Activated CD4-positive, alpha-beta T cell treated with anti-CD3 and anti-CD28 coated beads, Interleukin-2, amount 10 ng/mL, durations not matched to agents 24 days and 14 days (primary cell): ENCODE results near the gene RYR3. TPM values are rescaled to one million over a fixed set of nuclear protein-coding genes. Genes with fewer than 3 reads are reported as not detected.

Experiments
- DNase-seq: peaks from one replicate; pipeline ENCODE4 v3.0.0; 2022
- H3K27ac Mint-ChIP-seq: one replicate; pipeline ENCODE4 v1.8.0; 2022; ENCODE audit warnings: mild to moderate bottlenecking, mixed read lengths
- H3K27me3 Mint-ChIP-seq: one replicate; pipeline ENCODE4 v1.8.0; 2022; ENCODE audit warnings: mixed read lengths
- H3K36me3 Mint-ChIP-seq: one replicate; pipeline ENCODE4 v1.8.0; 2022; ENCODE audit warnings: low read depth, mild to moderate bottlenecking, mixed read lengths
- H3K4me1 Mint-ChIP-seq: one replicate; pipeline ENCODE4 v1.8.0; 2021; ENCODE audit warnings: mixed read lengths
- H3K4me3 Mint-ChIP-seq: one replicate; pipeline ENCODE4 v1.8.0; 2022; ENCODE audit warnings: mild to moderate bottlenecking, moderate library complexity, mixed read lengths
- H3K9me3 Mint-ChIP-seq: one replicate; pipeline ENCODE4 v1.8.0; 2021; ENCODE audit warnings: mixed read lengths
- intact Hi-C: fragments of 100-400 bp; cut with micrococcal nuclease; formaldehyde crosslinking; loops from one replicate; pipeline ENCODE4 v1.15.1; 2023
- total RNA-seq: library from RNA; stranded (reverse); gene quantifications from 2 replicates; pipeline ENCODE4 v1.2.3, GENCODE V29; 2022

RYR3 gene
- total RNA-seq, 1 donor from 2014 or later: not detected

DNA sequence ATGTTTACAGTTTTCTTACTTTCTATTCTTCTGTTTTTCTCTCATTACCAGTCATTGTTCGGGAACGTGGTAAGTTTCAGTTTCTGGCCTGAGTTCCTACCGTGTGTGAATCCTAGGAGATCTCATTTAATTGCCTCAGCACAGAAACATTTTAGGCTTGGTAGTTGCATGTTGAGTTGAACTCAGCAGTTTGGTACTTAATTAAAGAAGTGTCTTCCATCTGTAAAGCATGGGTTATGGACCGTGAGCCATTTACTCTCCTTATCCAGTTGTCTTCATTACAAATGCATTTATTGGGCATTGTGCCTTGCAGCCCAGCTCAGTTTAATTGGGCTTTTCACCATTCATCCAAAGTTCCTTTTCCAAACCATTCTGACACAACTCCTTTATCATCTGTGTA is 515.4 kb downstream of the RYR3 start:
- H3K27ac Mint-ChIP-seq: no peak overlapping the region

DNA sequence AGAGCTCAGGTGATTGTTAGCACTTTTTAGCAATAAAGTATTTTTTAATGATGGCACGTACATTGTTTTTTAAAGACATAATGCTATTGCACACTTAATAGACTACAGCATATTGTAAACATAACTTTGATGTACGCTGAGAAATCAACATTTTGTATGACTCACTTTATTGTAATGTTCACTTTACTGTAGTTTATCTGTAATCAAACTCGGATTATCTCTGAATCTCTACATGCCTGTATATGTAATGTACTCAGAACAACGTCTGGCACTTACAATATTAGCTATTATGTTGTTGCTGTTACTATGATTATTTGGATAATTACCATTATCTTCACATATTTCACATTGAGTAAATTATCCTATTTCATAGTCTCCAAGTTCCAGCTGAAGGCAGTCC is 519.6 kb downstream of the RYR3 start:
- Mint-ChIP-seq H3K27me3 (peaks cover 2% of the 10 kb centered on the region), H3K4me3 (no peak overlapping the region), H3K36me3 (no peaks in the 10 kb centered on the region), H3K9me3 (no peaks in the 10 kb centered on the region), H3K4me1 (no peaks in the 10 kb centered on the region), H3K27ac (no peak overlapping the region)
- DNase-seq: no peak
- intact Hi-C loops: no loop called here

More for the DNA sequence above, 515.4 kb downstream of the RYR3 start:
- DNase-seq: no peak
- no peaks in the 10 kb centered on the region for H3K36me3 Mint-ChIP-seq
- intact Hi-C loops: no loop called here
- no peak overlapping the region for H3K4me3 Mint-ChIP-seq
- no peaks in the 10 kb centered on the region for H3K9me3 Mint-ChIP-seq
- no peaks in the 10 kb centered on the region for H3K4me1 Mint-ChIP-seq
- peaks cover 8% of the 10 kb centered on the region for H3K27me3 Mint-ChIP-seq

DNA sequence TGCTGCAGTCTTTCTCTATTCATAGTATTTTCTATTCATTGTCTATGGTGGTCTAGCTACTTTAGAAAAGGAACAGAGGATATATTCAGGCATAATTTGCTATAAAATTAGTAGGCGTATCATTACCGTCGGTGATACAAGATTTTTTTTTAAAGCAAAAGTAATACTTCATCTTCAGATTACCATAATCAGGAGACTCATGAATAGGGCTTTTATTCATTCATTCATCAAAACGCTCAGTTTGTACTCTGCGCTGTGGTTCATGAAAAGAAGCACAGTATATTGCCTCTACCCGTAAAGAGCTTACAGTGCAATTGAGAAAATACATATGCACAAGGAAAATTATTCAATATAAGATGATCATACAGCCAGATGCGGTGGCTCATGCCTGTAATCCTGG is 520.9 kb downstream of the RYR3 start:
- intact Hi-C loops: no loop called here
- Mint-ChIP-seq H3K27ac (no peak overlapping the region), H3K36me3 (no peaks in the 10 kb centered on the region), H3K4me1 (no peaks in the 10 kb centered on the region), H3K9me3 (no peaks in the 10 kb centered on the region), H3K27me3 (peaks cover 2% of the 10 kb centered on the region), H3K4me3 (no peak overlapping the region)
- DNase-seq: no peak

DNA sequence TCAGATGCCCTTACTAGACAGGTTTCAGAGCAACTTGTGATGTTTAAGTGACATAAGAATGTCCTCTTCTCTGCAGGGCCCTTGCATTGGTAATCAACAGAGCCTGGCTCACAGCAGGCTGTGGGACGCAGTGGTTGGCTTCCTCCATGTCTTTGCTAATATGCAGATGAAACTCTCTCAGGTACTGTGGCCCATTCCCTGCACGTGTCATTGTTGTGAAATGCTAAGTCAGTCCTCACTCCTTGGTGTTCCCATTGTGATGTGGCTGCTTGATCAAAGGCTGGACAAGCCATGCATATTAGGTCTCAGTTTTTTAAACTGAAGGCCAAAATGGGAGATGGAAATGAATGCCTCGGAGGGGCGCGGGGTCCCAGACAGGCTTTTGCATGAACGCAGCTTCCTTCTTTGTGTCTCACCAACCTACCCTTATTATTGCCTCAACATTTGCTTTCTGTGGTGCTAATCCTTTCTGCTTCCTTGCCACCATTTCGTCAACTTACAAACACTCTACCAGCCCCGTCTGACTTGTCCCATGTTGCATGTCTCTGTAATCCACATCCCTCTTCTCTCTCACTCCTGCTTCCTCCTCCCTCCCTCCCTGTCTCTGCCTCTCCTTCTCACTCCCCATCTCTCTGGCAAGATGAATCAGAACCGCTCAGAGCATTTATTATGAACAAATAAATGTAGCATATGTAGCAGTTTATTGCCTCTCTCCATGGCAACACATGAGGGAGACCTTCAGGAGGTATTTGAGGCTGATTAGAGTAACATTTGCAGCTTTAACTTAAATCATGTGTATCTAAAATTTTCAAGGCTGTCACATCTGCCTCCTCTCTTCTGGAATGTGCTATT is 524.4 kb downstream of the RYR3 start:
- no peak overlapping the region for H3K27ac Mint-ChIP-seq
- no peak overlapping the region for H3K4me3 Mint-ChIP-seq

DNA sequence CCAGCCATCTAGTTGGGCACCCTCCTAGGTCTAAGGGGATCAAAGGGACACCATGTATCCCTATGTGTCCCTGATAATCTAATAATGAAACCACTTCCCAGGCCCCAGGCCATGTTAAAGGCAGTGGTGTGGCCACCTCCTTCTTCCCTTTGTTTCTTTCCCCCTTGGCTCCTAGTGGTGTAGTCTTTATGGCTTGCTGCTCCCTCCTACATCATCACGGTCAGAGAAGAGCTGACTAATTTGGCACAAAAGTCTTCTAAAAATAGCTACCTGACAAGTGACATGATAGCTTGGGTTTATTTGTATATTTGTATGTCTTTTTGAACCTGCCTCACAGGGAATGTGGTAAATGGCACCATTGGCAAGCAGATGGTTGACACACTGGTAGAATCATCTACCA is 526.5 kb downstream of the RYR3 start:
- Mint-ChIP-seq H3K36me3 (no peaks in the 10 kb centered on the region), H3K27ac (no peak overlapping the region), H3K4me3 (no peak overlapping the region), H3K4me1 (no peaks in the 10 kb centered on the region), H3K27me3 (no peaks in the 10 kb centered on the region), H3K9me3 (no peaks in the 10 kb centered on the region)
- intact Hi-C loops: no loop called here
- DNase-seq: no peak

More for the DNA sequence above, 524.4 kb downstream of the RYR3 start:
- DNase-seq: no peak
- intact Hi-C loops: no loop called here
- Mint-ChIP-seq H3K9me3 (no peaks in the 10 kb centered on the region), H3K4me1 (no peaks in the 10 kb centered on the region), H3K36me3 (no peaks in the 10 kb centered on the region), H3K27me3 (peaks cover 2% of the 10 kb centered on the region)

DNA sequence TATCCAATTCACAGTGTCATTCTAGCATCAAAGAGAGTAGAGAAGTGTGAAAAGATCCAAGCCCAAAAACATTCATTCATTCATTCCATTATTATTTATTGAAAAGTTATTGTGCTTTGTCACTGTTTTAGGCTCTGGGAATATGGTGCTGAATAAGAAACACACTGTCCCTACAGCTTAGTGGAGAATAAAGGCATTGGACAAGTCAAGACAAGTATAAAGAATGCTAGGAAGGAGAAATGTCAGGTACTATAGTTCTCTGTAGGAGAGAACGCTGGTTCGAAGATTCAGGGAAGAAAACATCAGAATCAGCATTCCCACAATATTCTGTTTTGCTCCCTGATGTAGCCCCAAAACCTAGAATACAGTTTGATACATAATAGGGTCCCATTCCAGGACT is 528.8 kb downstream of the RYR3 start:
- Mint-ChIP-seq H3K27ac (no peak overlapping the region), H3K4me1 (no peaks in the 10 kb centered on the region), H3K36me3 (no peaks in the 10 kb centered on the region), H3K9me3 (no peaks in the 10 kb centered on the region), H3K27me3 (no peaks in the 10 kb centered on the region), H3K4me3 (no peak overlapping the region)
- intact Hi-C loops: no loop called here
- DNase-seq: no peak

DNA sequence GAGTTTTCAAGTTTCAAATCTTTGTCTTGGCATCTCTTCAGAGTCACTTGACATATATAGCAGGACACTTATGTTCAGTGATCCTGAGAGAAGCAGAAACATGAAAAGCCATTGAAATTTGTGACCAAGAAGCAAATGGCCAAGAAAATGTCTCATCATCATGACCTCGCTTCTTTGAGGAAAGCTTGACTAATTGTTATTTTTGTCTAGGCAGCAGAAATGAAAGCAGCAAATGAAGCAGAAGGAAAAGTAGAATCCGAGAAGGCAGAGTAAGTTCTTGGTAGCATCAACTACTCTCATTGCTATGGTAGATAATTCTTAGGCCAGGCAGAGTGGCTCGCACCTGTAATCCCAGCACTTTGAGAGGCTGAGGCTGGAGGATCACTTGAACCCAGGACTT is 529.8 kb downstream of the RYR3 start:
- Mint-ChIP-seq H3K27me3 (no peaks in the 10 kb centered on the region), H3K4me1 (no peaks in the 10 kb centered on the region), H3K36me3 (no peaks in the 10 kb centered on the region), H3K9me3 (no peaks in the 10 kb centered on the region), H3K4me3 (no peak overlapping the region), H3K27ac (no peak overlapping the region)
- DNase-seq: no peak
- intact Hi-C loops: no loop called here

DNA sequence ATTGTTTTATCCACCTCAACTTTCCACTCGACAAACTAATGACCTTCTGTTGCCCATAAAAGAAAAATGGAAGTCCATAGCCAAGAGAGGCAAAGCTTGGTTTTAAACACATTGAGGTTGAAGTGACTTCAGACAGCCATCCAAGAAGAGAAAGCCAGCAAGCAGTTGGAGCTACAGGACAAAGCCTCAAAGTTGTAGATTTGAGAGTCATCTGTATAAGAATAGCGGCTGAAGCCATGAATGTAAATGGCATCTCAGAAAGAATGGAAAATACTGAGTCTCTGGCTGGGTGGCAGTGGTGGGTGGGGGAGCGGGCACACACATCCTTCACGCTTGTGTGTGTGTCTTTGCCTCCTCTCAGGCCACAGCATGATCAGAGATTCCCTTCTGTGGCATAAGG is 533.4 kb downstream of the RYR3 start:
- no peaks in the 10 kb centered on the region for H3K9me3 Mint-ChIP-seq
- H3K4me3 Mint-ChIP-seq: no peak overlapping the region
- no peaks in the 10 kb centered on the region for H3K27me3 Mint-ChIP-seq
- no peak for DNase-seq
- no peaks in the 10 kb centered on the region for H3K36me3 Mint-ChIP-seq
- H3K27ac Mint-ChIP-seq: no peak overlapping the region
- no peaks in the 10 kb centered on the region for H3K4me1 Mint-ChIP-seq
- intact Hi-C loops: no loop called here

DNA sequence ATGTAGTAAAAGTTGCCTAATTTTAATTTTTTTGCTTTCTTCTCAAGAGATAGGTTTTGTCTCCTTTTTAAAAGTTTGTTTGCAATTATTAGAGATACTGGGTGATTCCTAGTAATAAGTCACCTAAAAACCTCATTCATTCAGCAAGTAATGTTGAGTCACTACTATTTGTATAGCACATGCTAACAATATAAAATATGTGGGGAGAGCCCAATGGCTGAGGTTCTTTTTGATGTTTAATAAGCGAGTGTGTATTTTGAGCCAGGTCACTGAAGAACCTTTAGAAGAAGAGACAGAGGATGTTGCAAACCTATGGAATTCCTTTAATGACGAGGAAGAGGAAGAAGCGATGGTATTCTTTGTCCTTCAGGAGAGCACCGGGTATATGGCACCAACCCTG is 533.8 kb downstream of the RYR3 start:
- Mint-ChIP-seq H3K4me1 (no peaks in the 10 kb centered on the region), H3K9me3 (no peaks in the 10 kb centered on the region), H3K27me3 (no peaks in the 10 kb centered on the region), H3K27ac (no peak overlapping the region), H3K36me3 (no peaks in the 10 kb centered on the region), H3K4me3 (no peak overlapping the region)
- intact Hi-C loops: no loop called here
- DNase-seq: no peak

DNA sequence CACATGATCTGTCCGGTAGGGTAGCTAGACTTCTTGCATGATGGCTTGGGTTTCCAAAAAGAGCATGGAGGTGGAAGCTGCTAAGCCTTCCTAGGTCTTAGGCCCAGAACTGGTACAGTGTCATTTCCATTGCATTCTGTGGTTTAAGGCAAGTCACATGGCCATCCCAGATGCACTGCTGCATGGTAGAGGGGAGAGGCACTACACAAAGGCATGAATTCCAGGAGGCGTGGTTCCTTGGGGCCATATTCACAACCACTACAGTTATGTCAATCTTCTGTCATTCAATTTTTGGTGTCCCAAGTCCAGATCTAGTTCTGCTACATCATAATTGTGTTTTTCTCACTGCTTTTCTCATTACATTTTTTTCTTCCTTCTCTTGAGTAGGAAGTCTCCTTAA is 535.4 kb downstream of the RYR3 start:
- no peaks in the 10 kb centered on the region for H3K36me3 Mint-ChIP-seq
- no peaks in the 10 kb centered on the region for H3K9me3 Mint-ChIP-seq

DNA sequence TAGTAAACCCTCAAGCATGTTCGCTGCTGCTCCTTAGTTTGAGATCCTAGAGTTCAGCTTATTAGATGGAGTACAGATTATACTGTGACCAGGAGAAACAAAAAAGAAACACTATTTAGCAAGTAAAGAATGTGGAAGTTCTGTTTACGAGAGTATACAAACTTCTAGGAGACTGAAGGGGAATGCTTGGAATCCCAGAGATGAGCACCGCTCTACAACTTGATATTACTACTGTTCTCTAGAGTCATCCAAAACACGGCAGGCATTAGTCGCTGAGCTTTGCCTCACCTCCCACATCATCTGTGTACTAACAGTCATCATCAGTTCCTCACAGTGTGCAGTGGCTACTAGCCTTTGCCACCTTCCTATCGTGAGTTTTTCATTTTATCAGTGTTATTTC is 536.1 kb downstream of the RYR3 start:
- intact Hi-C loops: no loop called here
- H3K9me3 Mint-ChIP-seq: no peaks in the 10 kb centered on the region
- H3K4me3 Mint-ChIP-seq: no peak overlapping the region
- H3K27me3 Mint-ChIP-seq: peaks cover 2% of the 10 kb centered on the region
- H3K4me1 Mint-ChIP-seq: no peaks in the 10 kb centered on the region
- H3K27ac Mint-ChIP-seq: no peak overlapping the region
- DNase-seq: no peak
- no peaks in the 10 kb centered on the region for H3K36me3 Mint-ChIP-seq

More for the DNA sequence above, 535.4 kb downstream of the RYR3 start:
- Mint-ChIP-seq H3K27ac (no peak overlapping the region), H3K4me3 (no peak overlapping the region), H3K27me3 (no peaks in the 10 kb centered on the region), H3K4me1 (no peaks in the 10 kb centered on the region)
- intact Hi-C loops: no loop called here
- no peak for DNase-seq

DNA sequence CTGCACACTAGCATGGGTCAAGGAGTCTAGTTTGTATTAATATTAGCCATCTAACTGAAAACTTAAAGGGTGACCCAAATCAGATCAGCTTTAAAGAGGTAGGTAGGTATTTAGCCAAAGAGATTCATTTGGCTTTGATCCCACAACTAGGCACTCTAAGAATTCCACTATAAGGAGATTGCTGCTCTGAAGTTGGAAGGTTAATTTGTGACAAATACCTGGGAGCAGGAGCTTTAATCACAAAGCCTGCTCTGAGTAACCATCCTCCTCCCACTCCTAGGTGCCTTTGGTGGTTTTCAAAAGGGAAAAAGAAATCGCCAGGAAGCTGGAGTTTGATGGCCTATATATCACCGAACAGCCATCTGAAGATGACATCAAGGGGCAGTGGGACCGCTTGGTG is 537.2 kb downstream of the RYR3 start:
- H3K27me3 Mint-ChIP-seq: peaks cover 2% of the 10 kb centered on the region
- intact Hi-C loops: no loop called here

DNA sequence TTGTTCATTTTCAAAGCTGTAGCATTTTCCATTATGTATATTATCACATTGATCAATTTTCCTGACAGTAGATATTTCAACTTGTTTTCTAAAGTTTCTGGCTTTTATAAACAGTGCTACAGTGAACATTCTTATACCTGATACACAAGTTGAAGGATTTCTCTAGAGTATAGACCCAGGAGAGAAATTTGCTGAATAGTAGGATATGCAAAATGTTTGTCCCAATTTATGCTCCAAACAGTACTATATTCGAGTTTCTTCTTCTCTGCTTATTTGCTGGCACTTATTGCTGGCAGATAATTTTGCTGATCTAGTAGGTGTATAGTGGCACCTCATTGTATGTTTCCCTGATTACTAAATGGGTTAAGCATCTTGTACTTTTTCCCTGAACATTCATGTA is 540.3 kb downstream of the RYR3 start:
- Mint-ChIP-seq H3K4me3 (no peak overlapping the region), H3K9me3 (no peaks in the 10 kb centered on the region), H3K27me3 (peaks cover 2% of the 10 kb centered on the region), H3K27ac (no peak overlapping the region), H3K36me3 (no peaks in the 10 kb centered on the region), H3K4me1 (no peaks in the 10 kb centered on the region)
- intact Hi-C loops: no loop called here
- no peak for DNase-seq

More for the DNA sequence above, 537.2 kb downstream of the RYR3 start:
- Mint-ChIP-seq H3K36me3 (no peaks in the 10 kb centered on the region), H3K4me3 (no peak overlapping the region), H3K27ac (no peak overlapping the region), H3K9me3 (no peaks in the 10 kb centered on the region), H3K4me1 (no peaks in the 10 kb centered on the region)
- no peak for DNase-seq

DNA sequence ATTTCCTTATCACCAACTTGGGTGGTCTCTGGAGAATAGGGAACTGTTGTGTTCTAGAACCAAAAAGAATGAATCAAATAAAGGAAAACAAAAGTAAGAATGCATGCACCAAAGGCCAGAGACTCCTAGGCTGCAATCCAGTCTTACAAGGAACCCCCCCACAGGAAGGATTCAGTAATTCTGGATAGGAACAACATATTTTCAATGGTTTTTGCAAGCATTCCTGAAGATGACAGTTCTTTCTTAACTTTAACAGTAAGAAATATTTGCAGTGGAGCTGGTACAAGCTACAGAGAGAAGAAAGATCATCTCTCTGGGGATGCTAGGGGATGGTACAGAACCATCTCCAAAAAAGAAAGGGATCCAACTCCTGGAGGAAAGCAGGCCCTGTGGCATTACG is 541.3 kb downstream of the RYR3 start:
- Mint-ChIP-seq H3K36me3 (no peaks in the 10 kb centered on the region), H3K27ac (no peak overlapping the region), H3K27me3 (peaks cover 2% of the 10 kb centered on the region), H3K4me1 (no peaks in the 10 kb centered on the region), H3K9me3 (no peaks in the 10 kb centered on the region), H3K4me3 (no peak overlapping the region)
- DNase-seq: no peak
- intact Hi-C loops: no loop called here

DNA sequence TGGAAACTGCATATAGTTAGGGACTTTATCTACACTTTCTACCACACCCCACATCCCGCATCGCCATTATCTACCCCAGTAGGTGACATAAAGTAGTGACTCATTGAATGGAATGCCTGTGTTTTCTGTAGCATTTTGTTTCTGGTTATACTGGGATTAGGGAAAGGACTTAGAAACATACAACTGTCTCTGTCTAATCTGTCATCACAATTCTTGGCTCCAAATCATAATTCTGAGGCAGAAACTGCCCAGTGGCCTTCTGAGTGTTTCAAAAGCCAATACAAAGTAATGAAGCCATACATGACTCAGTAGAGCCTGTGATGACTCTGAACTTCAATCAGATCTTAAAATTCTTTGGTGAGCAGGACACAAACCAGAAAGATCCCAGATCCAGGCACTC is 541.8 kb downstream of the RYR3 start:
- Mint-ChIP-seq H3K27me3 (peaks cover 2% of the 10 kb centered on the region), H3K4me1 (no peaks in the 10 kb centered on the region), H3K4me3 (no peak overlapping the region), H3K27ac (no peak overlapping the region), H3K9me3 (no peaks in the 10 kb centered on the region), H3K36me3 (no peaks in the 10 kb centered on the region)
- no peak for DNase-seq
- intact Hi-C loops: no loop called here
